NCI-H146 (cell line): Measurements from ENCODE around the gene TLR2.
"Not testable (repeated sequence)": the region's sequence is repeated elsewhere in the genome, so short reads cannot be mapped to it uniquely, and the experiment has no call there.

Experiments
- DNase-seq: peaks from one replicate; lab custom pipeline; 2025; lab: John Stamatoyannopoulos, UW

Gene TLR2

DNA sequence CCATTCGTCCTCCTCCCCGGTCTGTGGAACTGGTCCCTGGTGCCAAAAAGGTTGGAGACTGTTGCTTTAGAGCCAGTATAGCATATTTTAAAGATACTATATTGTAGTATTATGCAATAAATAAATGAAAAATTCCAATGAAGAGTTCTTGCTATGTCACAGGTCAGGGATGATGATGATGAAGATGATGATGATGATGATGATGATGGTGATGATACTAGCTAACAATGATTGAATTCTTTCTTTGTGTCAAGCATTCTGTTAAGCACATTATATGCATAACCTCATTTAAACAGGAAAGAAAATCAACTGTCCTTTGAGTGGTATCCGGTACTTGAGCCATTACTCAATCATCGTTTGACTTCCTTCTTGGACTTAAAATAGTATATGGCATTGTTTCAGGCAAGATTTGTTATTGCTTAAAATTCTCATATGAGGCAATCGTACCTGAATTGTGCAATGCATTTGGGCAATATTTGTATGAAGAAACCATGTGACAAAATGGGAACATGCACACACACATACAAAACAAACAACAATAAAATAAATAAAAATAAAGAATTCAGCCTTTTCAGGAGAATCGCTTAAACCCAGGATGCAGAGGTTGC is 22.8 kb upstream of the TLR2 start:
- no peak for DNase-seq

DNA sequence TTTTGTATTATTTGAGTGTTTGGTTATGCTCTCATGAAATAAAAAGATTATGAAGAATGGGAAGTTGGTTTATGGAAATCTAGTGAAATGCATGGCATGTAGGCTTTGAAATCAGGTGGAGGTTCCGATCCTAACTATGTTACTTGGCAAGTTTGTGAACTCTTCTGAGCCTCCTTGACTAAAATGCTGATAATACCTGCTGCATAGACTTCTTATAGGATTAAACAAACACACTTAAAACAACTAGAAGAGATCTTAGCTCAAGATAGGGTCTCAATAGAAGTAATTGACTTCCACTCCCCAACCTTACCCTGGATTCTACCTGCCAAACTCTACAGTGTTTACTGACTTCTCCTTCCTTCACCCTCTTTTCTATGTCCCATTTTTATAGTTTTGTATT is 22.2 kb upstream of the TLR2 start:
- no peak for DNase-seq

DNA sequence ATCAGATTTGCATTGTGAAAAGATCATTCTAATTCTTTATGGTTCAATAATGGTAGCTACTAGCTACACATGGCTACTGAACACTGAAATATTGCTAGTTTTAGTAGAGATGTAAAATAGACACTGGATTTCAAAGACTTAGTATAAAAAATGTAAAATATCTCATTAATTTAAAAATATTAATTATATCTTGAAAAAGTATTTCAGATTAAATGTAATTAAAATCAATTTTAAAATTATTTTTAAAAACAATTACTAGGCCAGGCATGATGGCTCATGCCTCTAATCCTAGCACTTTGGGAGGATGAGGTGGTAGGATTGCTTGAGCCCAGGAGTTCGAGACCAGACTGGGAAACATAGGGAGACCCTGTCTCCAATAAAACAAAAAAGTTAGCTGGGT is 20.4 kb upstream of the TLR2 start:
- no peak for DNase-seq

DNA sequence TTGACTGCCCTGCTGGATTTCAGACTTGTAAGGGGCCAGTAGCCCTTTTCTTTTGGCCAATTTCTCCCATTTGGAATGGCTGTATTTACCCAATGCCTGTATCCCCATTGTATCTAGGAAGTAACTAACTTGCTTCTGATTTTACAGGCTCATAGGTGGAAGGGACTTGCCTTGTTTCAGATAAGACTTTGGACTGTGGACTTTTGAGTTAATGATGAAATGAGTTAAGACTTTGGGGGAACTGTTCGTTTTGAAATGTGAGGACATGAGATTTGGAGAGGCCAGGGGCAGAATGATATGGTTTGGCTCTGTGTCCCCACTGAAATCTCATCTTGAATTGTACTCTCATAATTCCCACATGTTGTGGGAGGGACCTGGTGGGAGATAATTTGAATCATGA is 17.6 kb upstream of the TLR2 start:
- DNase-seq = not testable (repeated sequence)

DNA sequence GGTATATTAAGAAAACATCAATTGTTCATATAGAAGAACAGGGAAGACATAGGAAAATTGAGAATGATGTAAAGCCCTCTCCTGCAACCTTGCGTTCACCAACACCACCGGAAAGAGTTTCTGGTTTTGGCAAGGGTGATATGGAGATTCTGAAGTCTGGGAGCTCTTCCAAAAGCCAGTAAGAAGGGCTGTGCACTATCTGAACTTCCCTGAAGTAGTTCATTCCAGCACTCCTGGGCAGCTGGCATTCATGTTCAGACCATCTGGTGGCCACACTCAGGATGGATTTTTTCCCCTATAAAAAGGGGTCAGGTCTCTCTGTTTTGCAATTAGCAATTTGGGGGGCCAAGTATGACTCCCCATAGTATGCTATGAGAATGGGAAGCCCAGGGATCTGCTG is 15.4 kb upstream of the TLR2 start:
- DNase-seq = no peak

DNA sequence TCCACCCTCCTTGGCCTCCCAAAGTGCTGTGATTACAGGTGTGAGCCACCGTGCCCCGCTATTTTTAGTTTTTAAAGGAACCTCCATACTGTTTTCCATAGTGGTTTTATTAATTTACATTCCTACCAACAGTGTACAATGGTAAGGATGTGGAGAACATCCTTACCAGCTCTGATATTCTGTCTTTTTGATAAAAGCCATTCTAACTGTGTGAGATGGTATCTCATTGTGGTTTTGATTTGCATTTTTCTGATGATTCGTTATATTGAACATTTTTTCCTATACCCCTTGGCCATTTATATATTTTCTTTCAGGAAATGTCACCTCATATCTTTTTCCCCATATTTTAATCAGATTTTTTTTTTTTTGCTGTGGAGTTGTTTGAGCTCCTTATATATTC is 14.2 kb upstream of the TLR2 start:
- DNase-seq = no peak

DNA sequence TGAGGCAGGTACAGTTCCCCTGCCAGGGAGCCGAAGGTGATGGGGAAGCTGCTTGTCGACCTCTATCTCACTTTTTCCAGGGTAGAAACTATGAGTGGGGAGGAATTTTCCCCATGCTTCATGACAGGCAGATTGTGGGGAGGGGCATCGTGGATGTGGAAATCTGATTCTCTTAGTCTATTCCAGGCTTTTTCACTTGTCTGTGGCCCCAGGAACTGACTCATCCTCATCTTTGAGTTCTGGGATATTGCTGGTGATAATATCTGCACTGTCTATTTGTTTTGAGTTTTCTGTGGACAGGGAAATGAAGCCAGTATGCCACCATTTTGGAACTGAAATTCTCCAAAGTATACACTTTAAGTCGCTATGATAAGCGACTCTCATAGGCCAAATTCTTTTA is 7.6 kb upstream of the TLR2 start:
- DNase-seq = no peak

DNA sequence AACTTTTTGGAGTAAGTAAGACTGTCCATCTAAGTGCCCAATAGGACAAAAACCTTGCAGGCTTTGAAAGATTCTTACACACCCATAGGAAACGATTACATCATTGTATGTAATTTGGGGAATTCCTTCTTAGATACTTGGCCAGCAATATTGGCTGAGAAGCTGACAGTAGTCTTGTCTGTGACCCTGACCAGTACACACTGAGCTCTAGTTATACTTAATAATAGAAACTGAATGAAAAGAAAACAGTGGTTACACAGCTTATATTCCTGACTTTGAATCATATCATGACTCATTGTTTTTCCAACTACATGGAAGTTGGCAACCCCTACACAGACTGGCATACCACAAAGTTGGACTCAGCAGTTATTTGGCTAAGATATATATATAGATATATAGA is 7.1 kb upstream of the TLR2 start:
- DNase-seq = no peak

DNA sequence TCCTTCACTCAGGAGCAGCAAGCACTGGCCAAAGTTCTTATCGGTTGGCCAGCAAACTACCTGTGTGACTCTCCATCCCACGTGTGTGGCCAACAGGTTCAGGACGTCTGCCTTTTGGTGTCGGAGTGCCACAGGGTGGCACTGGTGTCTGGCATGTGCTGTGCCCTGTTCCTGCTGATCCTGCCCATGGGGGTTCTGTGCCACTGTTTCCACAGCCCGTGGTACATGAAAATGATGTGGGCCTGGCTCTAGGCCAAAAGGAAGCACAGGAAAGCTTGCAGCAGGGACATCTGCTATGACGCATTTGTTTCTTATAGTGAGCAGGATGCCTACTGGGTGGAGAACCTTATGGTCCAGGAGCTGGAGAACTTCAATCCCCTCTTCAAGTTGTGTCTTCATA is 4.6 kb upstream of the TLR2 start:
- DNase-seq = no peak

DNA sequence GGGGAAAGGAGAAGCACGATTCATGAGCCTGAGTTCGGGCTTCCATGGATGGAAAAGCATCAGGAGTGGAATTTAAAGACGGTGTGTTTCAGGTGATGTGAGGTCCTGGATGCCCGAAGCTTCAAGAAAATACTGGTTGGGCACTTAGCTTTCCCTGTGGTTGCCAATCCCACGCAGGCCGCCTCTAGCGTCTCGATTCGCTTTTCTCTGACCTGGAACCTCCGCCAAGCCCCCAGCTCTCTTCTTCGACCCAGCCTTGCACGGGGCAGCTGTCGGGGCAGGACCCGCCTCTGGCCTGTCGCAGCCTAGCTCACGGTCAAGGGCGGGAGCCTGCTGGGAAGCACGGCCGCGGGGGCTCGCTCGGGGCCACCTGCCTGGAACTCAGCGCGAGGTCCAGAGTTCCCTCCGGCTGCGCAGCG is 308 bp upstream of the TLR2 start:
- DNase-seq = no peak

DNA sequence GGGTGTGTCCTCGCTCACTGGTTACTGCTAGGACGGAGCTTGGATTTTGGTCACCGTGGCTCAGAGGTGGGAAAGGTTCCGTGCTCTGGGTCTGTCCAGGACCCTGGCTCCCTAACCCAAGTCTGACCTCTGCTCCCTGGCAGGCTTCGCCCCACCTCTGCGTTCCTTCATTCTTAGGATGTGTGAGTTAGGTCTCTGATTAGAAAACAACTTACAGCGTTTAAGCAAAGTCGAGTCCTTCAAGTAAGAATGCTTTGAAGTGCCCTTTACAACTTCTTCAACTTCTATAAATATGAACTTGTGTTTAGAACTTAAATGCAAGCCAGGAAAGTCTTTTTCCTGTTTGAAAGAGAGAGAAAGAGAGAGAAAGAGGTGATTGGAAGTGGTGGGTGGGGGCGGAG is 891 bp downstream of the TLR2 start:
- no peak for DNase-seq

DNA sequence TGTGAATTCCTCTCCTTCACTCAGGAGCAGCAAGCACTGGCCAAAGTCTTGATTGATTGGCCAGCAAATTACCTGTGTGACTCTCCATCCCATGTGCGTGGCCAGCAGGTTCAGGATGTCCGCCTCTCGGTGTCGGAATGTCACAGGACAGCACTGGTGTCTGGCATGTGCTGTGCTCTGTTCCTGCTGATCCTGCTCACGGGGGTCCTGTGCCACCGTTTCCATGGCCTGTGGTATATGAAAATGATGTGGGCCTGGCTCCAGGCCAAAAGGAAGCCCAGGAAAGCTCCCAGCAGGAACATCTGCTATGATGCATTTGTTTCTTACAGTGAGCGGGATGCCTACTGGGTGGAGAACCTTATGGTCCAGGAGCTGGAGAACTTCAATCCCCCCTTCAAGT is 20.4 kb downstream of the TLR2 start:
- no peak for DNase-seq

DNA sequence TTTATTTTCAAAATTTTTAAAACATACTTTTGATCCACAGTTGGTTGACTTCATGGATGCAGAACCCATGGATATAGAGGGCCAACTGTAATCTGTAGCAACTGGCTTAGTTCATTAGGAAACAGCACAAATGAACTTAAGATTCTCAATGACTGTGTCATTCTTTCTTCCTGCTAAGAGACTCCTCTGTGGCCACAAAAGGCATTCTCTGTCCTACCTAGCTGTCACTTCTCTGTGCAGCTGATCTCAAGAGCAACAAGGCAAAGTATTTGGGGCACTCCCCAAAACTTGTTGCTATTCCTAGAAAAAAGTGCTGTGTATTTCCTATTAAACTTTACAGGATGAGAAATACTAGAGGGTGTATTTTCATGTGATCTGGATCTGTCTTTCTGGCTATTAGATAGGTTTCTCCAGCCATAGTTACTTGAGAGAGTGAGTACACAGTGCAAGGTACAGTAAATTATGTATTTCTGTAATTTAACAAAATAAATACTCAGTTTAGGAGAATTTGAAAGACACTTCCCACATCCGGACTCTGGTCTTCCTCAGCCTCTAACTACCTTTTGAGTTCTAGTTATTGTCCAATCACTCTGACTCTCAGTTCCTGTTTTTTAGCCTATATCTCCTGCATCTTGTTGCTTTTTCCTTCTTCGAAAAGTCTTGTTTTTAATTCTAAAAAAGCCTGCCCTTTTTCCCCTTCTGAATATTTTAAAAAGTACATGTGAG is 21.8 kb downstream of the TLR2 start:
- no peak for DNase-seq

DNA sequence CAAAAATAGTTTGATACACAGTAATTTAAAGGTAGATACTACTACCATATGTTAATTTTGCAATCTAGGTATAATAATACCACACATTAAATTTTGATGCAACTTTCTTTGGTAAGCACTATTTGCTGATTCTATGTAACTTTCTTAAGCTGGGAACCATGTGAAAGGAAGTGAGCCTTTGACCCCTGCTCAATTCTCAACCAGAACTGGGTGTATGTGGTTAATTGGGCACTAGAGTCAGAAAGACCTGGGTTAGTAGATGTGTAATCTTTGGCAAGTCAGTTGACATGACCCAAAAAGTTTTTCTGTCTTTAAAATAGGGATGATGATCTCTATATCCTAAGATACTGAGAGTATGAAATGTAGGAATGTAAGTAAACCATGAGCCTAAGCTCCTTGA is 22.4 kb downstream of the TLR2 start:
- DNase-seq = no peak

DNA sequence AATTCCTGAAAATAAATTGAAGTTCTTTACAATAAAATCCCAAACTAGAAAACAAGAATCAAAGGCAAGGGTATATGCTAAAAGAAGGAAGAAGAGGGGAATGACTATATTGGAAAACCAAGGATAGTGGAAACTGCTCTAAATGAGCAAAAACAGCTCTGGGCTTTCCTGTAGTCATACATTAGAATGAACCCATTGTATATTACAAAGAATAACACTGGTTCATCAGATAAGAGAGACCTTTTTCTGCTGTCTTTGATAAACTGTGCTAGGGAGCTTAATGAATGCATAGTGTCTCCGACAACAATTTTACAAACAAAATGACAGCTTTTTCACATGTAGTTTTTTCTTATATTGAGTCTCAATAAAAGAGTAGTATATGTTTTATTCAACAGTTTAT is 26.6 kb downstream of the TLR2 start:
- DNase-seq = no peak

DNA sequence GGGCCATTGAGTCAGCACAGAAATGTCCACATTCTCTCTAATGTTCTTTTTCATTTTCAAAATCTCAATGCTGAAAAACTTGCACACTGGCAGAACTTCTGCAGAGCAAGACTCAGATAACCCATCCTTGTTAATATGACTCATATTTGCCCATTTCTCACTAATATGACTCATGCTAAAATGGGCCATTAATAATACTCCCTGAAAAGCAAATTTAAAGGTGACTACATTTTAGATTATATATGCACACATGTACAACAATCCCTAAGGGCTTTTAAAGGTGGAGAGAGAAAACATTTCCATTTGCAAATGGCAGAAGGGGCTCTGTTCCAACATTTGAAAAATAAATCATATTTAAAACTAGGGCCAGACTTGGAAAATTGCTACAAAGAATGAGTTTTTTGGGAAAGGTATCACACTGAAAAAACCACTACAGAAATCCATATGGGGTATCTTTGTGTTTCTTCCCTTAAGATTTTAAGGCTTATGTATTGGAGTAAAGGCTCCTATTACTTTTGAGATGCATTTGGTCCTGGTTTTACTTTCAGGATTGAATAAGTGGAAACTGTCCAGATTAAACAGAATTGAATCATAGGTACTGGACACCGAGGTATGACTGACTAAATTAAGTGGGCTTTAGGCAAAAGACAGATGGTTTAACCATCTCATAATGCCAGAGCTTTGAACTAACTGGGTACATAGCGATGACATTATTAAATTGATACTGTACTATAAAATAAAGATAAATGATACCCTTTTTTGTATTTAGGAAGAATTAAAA is 30.0 kb downstream of the TLR2 start:
- no peak for DNase-seq

DNA sequence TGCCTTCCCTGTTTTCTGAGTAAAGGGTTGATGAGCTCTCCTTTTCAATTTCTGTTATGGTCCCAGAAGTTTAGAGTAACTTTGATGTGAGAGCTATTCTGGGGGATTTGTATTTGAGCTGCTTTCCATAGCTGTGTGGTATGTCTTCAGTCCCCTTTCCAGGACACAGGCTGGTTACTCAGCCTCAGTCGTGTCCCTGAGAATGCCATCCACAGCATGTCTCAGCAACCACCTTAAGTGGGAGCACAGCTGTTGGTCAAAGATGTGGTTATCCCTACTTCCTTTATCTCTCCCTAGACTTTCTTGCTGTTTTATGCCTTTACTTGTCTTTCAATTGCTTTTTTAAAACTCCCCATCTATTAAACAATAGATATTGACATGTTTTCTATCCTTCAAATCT is 38.0 kb downstream of the TLR2 start:
- DNase-seq = no peak

DNA sequence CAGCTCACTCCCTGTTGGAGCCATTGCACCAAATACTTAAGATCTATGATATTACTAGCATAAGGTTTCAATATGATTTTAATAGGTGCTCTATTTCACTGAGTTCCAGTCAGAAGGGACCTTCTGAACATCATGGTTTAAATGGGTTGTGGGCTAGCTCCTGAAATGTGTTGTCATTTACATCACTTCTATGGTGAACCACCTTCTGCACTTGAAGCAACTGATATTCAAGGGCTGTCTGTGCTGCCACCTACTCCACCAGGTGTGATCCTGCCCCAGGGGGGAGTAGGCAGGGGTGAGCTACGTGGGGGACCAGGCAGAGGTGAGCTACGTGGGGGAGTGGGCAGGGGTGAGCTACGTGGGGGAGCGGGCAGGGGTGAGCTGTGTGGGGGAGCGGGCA is 40.5 kb downstream of the TLR2 start:
- DNase-seq = no peak

DNA sequence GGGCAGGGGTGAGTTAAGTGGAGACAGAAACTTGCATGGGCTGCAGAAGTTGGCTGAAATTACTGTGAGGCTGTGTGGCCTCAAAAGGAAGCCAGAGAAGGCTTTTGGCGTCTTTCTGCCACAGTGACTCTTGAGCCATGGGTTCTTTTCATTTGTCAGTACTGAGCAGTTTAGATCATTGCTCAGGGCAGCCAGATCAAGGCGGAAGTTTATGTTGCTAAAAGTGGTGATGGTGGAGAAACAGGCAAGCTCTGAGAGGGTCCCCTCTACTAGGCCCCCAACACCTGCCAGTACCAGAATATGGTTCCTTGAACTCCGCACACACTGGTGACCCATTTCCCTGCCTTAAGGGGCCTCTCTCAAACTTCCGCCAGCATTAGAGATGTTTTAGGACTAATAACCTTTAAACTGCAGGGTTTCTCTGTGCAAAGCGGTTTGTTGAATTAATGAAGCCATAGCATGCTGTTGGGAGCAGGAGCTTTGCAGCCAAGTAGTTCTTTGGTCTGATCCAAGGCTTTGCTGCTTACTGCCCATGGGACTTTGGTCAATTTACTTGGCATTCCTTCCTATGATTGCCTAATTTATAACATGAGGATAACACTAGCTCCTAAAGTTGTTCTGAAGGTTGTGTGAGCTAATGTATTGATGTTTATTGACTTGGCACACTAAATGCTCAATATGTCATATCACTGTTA is 41.2 kb downstream of the TLR2 start:
- no peak for DNase-seq

DNA sequence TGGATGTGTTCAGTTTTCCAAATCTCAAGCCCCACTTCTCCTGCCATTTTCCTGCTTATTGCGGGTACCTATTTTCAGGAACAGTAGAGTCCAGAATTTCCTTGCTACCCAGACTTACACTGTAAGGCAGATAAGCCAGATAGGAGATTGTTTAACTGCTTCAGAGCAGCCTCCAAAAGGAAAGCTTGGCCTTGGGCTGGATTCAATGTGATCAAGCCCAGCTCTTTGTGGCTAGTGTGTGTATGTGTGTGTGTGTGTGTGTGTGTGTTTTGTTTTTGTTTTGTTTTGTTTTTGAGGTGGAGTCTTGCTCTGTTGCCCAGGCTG is 41.7 kb downstream of the TLR2 start:
- no peak for DNase-seq

DNA sequence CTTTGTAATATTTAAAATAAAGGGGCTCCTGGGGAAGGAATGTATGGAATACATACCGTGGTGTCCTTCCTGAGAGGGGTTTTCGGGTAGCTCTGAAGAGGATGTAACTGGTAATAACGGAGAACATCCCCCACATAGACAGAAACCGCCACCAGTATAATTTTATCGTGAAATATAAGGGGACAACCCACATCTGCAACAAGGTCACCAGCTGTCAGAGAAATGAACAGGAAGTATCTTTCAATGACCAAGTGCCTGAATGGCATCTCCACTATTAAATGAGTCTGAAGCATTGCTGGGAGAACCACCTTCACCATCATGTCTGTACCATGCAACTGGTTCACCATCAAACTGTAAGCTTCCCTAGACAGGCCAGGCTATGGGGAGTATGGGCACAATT is 44.1 kb downstream of the TLR2 start:
- no peak for DNase-seq

DNA sequence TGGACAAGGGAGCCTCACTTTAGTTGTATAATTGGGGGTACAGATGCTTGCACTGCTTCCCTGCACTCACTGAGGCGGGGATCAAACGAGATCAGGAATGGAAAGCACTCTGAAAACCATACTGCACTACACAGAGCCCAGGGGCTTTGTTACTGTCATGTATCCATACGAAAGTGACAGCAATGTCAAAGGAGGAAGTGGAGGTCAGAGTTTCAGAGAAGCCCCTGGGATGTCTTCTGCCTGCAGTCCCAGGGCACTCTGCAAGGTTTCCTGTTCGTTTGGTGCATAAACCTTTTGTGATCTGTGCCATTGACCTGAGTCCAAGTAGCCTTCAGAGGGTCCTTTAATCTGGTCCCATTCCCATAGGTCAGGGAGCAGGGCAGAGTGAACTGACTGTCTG is 44.6 kb downstream of the TLR2 start:
- DNase-seq = no peak

DNA sequence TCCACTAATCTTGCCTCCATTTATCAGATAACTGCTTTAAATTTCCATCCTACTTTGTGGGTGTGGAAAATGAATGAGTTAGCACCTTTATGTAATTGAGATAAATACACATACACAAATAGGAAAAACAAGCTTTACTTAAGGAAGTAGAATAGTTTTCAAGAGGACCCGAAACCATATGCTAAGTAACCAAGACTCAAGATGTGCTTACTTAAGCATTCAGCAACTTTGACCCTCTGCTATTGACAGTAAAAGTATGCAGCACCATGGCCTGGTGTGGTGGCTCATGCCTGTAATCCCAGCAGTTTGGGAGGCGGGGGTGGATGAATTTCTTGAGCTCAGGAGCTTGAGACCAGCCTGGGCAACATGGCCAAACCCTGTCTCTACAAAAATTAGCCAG is 45.8 kb downstream of the TLR2 start:
- DNase-seq = no peak
